Activated B cell treated with CpG ODN at 0.5 μM for 24 hours (primary cell): ENCODE data around the gene LAMP1. TPM values are rescaled to one million over a fixed set of nuclear protein-coding genes. Genes with fewer than 3 reads are reported as not detected.
"Not testable (repeated sequence)": the region's sequence is repeated elsewhere in the genome, so short reads cannot be mapped to it uniquely, and the experiment has no call there.

Experiments used
- ATAC-seq: fragments of 200-7000 bp; cut with Tn5 transposase; one replicate; pipeline ENCODE4 v1.10.0; 2021; ENCODE audit warnings: low read depth, mild to moderate bottlenecking, moderate library complexity
- CTCF ChIA-PET: fragments of 350-600 bp; sonication (Branson Sonifier 250); formaldehyde crosslinking; loops from one replicate; lab custom pipeline; 2021; ENCODE audit warnings: antibody characterized with exemption; lab: Charles Lee
- POLR2A ChIA-PET: fragments of 350-600 bp; sonication (Branson Sonifier 250); formaldehyde crosslinking; loops from one replicate; lab custom pipeline; 2021; ENCODE audit warnings: antibody characterized with exemption; lab: Charles Lee
- DNase-seq: peaks from one replicate; pipeline ENCODE4 v3.0.0; 2022
- H3K27ac Mint-ChIP-seq: one replicate; pipeline ENCODE4 v1.8.0; 2020; ENCODE audit warnings: mixed read lengths
- H3K27me3 Mint-ChIP-seq: one replicate; pipeline ENCODE4 v1.8.0; 2021; ENCODE audit warnings: mixed read lengths
- H3K36me3 Mint-ChIP-seq: one replicate; pipeline ENCODE4 v1.8.0; 2021; ENCODE audit warnings: low read depth, mixed read lengths
- H3K4me1 Mint-ChIP-seq: one replicate; pipeline ENCODE4 v1.8.0; 2021; ENCODE audit warnings: mixed read lengths
- H3K4me3 Mint-ChIP-seq: one replicate; pipeline ENCODE4 v1.8.0; 2020; ENCODE audit warnings: mild to moderate bottlenecking, mixed read lengths
- H3K9me3 Mint-ChIP-seq: one replicate; pipeline ENCODE4 v1.8.0; 2020; ENCODE audit warnings: mixed read lengths
- intact Hi-C: fragments of 100-400 bp; cut with micrococcal nuclease; formaldehyde crosslinking; loops from one replicate; pipeline ENCODE4 v1.15.1; 2024
- total RNA-seq: library from RNA; stranded (reverse); gene quantifications from 2 replicates; pipeline ENCODE4 v1.2.3, GENCODE V29; 2022
- TF ChIP-seq, protein P1 (sequence below): fragments of 200-600 bp; IDR thresholded peaks from one replicate; pipeline ENCODE4 v1.8.0; 2022; ENCODE audit warnings: antibody characterized with exemption, mild to moderate bottlenecking

LAMP1 gene
- total RNA-seq, 1 donor from 2014 or later, result 86.2 TPM

DNA sequence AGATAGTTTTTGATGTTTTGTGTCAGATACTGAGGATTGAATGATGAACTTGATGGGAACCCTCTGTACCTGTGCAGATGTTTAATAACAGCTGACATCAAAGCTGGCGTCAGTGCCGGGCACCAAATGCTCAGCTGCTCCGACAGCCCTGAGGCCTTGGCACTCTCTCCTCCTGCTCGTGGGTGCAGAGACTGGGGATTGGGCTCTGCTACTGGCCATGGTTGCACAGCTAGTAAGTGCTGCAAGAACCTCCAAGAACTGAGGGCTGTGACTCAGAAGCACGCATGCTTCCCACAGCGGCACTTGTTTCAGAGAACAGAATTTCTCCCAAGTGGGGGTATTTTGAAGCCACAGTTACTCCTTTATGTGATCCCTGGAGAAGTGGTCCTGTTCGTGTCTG lies 5.9 kb downstream of the LAMP1 start:
- Mint-ChIP-seq H3K9me3 (no peaks in the 10 kb centered on the region), H3K36me3 (peaks cover 25% of the 10 kb centered on the region), H3K27me3 (no peaks in the 10 kb centered on the region), H3K4me3 (no peak overlapping the region), H3K27ac (no peak overlapping the region), H3K4me1 (peaks cover 30% of the 10 kb centered on the region)
- DNase-seq (no peak), ATAC-seq (no peak)
- intact Hi-C loops, result no loop called here
- POLR2A ChIA-PET, result no interaction called here
- TF ChIP-seq, protein P1, sequence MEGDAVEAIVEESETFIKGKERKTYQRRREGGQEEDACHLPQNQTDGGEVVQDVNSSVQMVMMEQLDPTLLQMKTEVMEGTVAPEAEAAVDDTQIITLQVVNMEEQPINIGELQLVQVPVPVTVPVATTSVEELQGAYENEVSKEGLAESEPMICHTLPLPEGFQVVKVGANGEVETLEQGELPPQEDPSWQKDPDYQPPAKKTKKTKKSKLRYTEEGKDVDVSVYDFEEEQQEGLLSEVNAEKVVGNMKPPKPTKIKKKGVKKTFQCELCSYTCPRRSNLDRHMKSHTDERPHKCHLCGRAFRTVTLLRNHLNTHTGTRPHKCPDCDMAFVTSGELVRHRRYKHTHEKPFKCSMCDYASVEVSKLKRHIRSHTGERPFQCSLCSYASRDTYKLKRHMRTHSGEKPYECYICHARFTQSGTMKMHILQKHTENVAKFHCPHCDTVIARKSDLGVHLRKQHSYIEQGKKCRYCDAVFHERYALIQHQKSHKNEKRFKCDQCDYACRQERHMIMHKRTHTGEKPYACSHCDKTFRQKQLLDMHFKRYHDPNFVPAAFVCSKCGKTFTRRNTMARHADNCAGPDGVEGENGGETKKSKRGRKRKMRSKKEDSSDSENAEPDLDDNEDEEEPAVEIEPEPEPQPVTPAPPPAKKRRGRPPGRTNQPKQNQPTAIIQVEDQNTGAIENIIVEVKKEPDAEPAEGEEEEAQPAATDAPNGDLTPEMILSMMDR, result no peak
- CTCF ChIA-PET, result no interaction called here

DNA sequence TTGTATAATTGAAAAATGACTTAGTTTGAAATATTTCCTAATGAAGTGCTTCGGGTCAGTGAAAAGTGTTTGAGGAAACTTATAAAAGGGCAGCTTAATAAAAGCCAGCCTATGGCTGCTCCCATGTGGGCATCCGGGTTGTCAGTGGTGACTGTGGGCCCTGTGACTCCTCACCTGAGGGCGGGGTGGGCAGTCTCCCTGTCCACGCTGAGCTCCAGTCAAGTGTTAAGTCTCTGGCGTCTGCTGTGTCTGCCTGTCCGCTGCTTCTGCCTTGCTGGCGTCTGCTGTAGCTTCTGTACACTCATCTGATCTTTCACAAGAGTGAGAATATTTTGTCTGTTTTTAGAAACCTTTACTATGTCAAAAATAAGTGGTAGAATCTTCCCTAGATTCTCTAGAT lies 7.1 kb downstream of the LAMP1 start:
- TF ChIP-seq, protein P1, result no peak
- H3K36me3 Mint-ChIP-seq, result peaks cover 30% of the 10 kb centered on the region
- ChIA-PET POLR2A (no interaction called here), CTCF (no interaction called here)
- intact Hi-C loops, result no loop called here
- DNase-seq (no peak), ATAC-seq (no peak)
- peaks cover 20% of the 10 kb centered on the region for H3K4me1 Mint-ChIP-seq
- no peak overlapping the region for H3K4me3 Mint-ChIP-seq
- no peaks in the 10 kb centered on the region for H3K9me3 Mint-ChIP-seq
- no peak overlapping the region for H3K27ac Mint-ChIP-seq
- no peaks in the 10 kb centered on the region for H3K27me3 Mint-ChIP-seq

DNA sequence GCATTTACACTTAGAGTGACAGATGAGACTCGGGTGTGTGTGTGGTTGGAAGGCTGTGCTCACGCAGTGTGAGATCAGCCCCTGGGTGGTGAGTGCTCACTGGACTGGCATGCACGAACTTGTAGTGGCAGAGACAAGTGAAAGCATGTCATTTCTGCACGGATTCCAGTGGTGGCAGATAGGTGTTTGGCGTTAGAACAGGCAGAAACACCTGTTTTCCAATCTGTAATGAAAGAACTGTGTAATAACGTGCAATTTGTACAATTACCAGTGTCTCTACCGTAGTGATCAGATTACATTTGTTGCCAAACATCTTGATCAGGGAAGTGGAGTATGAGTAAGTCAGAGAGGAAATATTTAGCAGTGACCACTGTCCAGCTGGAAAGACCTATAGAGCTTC lies 8.2 kb downstream of the LAMP1 start:
- Mint-ChIP-seq H3K27me3 (no peaks in the 10 kb centered on the region), H3K36me3 (peaks cover 35% of the 10 kb centered on the region), H3K9me3 (no peaks in the 10 kb centered on the region), H3K4me3 (no peak overlapping the region), H3K27ac (no peak overlapping the region), H3K4me1 (peaks cover 10% of the 10 kb centered on the region)
- DNase-seq, result no peak
- no peak for ATAC-seq
- ChIA-PET POLR2A (no interaction called here), CTCF (no interaction called here)
- TF ChIP-seq, protein P1, result no peak
- intact Hi-C loops, result no loop called here

DNA sequence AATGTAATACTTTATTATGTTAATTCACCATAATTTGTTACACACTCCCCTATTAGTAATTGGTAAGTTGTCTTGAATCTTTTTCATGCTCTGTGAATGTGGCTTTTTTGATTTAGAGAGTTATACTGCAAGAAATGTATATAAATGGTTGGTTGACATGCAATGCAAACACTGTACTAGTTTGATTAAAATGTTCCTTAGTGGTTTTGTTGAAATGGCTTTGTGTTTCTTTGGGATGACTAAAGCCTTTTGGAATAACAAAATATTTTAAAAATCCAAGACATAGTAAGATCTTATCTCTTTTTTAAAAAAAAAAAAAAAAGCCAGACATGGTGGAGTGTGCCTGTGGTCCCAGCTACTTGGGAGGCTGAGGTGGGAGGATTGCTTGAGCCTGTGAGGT lies 10.5 kb downstream of the LAMP1 start:
- intact Hi-C loops, result no loop called here
- Mint-ChIP-seq H3K4me3 (no peak overlapping the region), H3K36me3 (peaks cover 47% of the 10 kb centered on the region), H3K27me3 (no peaks in the 10 kb centered on the region), H3K27ac (no peak overlapping the region), H3K9me3 (no peaks in the 10 kb centered on the region), H3K4me1 (peaks cover 6% of the 10 kb centered on the region)
- CTCF ChIA-PET, result no interaction called here
- POLR2A ChIA-PET, result no interaction called here
- TF ChIP-seq, protein P1, result no peak
- ATAC-seq (no peak), DNase-seq (no peak)

DNA sequence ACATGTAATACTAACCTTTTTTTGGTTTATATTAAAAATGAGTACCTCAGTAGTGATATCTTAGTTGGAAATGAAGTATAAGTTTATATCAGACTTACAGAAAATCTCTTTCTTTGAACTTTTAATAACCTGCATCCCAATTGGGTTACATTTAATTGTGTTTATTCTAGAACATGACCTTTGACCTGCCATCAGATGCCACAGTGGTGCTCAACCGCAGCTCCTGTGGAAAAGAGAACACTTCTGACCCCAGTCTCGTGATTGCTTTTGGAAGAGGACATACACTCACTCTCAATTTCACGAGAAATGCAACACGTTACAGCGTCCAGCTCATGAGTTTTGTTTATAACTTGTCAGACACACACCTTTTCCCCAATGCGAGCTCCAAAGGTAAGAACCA lies 12.4 kb downstream of the LAMP1 start:
- H3K27me3 Mint-ChIP-seq, result no peaks in the 10 kb centered on the region
- intact Hi-C loops, result no loop called here
- H3K4me1 Mint-ChIP-seq, result peaks cover 4% of the 10 kb centered on the region
- H3K9me3 Mint-ChIP-seq, result no peaks in the 10 kb centered on the region
- ChIA-PET POLR2A (interaction anchor here (0.8 kb wide), 1 partner anchor 101 kb away, joined by 3 read pairs; the partner anchor contains the start of gene PCID2), CTCF (no interaction called here)
- ATAC-seq (no peak), DNase-seq (no peak)
- H3K36me3 Mint-ChIP-seq, result peaks cover 47% of the 10 kb centered on the region
- no peak overlapping the region for H3K27ac Mint-ChIP-seq
- H3K4me3 Mint-ChIP-seq, result no peak overlapping the region
- TF ChIP-seq, protein P1, result no peak

DNA sequence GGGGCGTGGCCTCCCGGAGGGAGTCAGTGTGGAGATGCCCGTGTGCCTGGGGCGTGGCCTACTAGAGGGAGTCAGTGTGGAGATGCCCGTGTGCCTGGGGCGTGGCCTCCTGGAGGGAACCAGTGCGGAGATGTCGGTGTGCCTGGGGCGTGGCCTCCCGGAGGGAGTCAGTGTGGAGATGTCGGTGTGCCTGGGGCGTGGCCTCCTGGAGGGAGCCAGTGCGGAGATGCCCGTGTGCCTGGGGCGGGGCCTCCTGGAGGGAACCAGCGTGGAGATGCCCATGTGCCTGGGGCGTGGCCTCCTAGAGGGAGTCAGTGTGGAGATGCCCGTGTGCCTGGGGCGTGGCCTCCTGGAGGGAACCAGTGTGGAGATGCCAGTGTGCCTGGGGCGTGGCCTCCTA lies 17.1 kb downstream of the LAMP1 start:
- H3K27me3 Mint-ChIP-seq, ATAC-seq, intact Hi-C loops, POLR2A ChIA-PET, H3K4me1 Mint-ChIP-seq, DNase-seq, CTCF ChIA-PET, H3K9me3 Mint-ChIP-seq, H3K27ac Mint-ChIP-seq, H3K4me3 Mint-ChIP-seq: not testable (repeated sequence)
- H3K36me3 Mint-ChIP-seq, result peaks cover 62% of the 10 kb centered on the region

DNA sequence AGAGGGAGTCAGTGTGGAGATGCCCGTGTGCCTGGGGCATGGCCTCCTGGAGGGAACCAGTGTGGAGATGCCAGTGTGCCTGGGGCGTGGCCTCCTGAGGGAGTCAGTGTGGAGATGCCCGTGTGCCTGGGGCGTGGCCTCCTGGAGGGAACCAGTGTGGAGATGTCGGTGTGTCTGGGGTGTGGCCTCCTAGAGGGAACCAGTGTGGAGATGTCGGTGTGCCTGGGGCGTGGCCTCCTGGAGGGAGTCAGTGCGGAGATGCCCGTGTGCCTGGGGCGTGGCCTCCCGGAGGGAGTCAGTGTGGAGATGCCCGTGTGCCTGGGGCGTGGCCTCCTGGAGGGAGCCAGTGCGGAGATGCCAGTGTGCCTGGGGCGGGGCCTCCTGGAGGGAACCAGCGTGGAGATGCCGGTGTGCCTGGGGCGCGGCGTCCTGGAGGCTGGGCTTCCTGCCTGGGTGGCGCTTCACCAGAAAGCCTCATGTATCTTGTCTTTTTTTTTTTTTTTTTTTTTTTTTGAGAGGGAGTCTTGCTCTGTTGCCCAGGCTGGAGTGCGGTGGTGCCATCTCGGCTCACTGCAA lies 17.9 kb downstream of the LAMP1 start:
- H3K27ac Mint-ChIP-seq, ATAC-seq, CTCF ChIA-PET, intact Hi-C loops, H3K4me3 Mint-ChIP-seq, DNase-seq, H3K4me1 Mint-ChIP-seq, POLR2A ChIA-PET, H3K27me3 Mint-ChIP-seq, H3K9me3 Mint-ChIP-seq: not testable (repeated sequence)
- peaks cover 65% of the 10 kb centered on the region for H3K36me3 Mint-ChIP-seq
